A673 (cell line): ENCODE results near the gene MYO7B.

Source experiments
- EZH2 ChIP-seq: fragments of 200-600 bp; sonication (generic); IDR thresholded peaks from 2 replicates; pipeline ENCODE4 v1.6.1; 2017; ENCODE audit warnings: borderline replicate concordance, low read depth, mild to moderate bottlenecking, mixed read lengths, antibody characterized with exemption, low read length; ENCODE audit not compliant: poor library complexity, severe bottlenecking
- TF ChIP-seq, protein P1 (sequence below): fragments of 300-800, 200-600 bp; sonication (generic); conservative IDR thresholded peaks from 2 replicates; pipeline ENCODE4 v1.5.1; 2017; ENCODE audit warnings: low read depth, mild to moderate bottlenecking, antibody characterized with exemption, low read length, moderate library complexity, mixed read lengths

DNA sequence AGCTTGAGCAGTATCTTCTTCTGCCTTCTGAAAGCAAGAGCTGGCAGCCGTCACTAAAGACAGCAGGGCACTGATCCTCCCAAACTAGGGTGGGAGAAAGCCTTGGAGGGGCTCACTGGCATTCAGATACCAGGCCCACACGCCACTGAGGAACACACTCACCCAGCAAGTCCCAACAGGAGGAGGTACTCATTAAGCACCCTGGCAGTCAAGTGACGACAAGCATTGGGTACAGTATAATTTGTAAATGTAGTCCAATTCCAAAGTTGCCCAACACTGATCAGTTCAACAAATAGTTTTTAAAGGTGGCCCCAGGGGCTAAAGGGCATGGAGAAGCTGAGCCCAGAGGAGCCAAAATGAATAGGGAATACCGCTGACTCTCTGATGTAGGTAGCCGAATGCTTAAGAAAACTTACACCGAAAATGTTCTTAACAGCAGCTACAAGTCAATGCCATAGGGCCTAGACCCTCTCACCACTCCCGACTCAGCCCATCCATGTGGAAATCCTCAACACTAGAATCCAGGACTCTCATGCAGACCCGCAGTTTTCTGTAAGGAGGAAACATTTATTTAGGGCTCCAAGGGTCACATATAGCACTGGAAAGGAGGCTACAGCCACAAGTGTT, 129.9 kb downstream of the MYO7B start:
- TF ChIP-seq, protein P1, sequence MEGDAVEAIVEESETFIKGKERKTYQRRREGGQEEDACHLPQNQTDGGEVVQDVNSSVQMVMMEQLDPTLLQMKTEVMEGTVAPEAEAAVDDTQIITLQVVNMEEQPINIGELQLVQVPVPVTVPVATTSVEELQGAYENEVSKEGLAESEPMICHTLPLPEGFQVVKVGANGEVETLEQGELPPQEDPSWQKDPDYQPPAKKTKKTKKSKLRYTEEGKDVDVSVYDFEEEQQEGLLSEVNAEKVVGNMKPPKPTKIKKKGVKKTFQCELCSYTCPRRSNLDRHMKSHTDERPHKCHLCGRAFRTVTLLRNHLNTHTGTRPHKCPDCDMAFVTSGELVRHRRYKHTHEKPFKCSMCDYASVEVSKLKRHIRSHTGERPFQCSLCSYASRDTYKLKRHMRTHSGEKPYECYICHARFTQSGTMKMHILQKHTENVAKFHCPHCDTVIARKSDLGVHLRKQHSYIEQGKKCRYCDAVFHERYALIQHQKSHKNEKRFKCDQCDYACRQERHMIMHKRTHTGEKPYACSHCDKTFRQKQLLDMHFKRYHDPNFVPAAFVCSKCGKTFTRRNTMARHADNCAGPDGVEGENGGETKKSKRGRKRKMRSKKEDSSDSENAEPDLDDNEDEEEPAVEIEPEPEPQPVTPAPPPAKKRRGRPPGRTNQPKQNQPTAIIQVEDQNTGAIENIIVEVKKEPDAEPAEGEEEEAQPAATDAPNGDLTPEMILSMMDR, result no peak
- no peak for TF ChIP-seq EZH2
